H7 (cell line): ENCODE data around the gene CEPT1. TPM values are rescaled to one million over a fixed set of nuclear protein-coding genes. Genes with fewer than 3 reads are reported as not detected.

ENCODE experiments used
- DNase-seq: peaks from one replicate; pipeline ENCODE4 v3.0.0; 2012
- H3K27me3 ChIP-seq: 2 replicates; pipeline ENCODE4 v1.6.0; 2011; ENCODE audit warnings: mild to moderate bottlenecking, low read length; ENCODE audit not compliant: control insufficient read depth, insufficient read depth
- H3K36me3 ChIP-seq: replicated peaks from 2 replicates; pipeline ENCODE4 v1.5.1; 2011; ENCODE audit warnings: low read length; ENCODE audit not compliant: control insufficient read depth, insufficient read depth
- H3K4me3 ChIP-seq: 2 replicates; pipeline ENCODE4 v1.5.1; 2011; ENCODE audit warnings: low read depth, mild to moderate bottlenecking, control low read depth, low read length, moderate library complexity; ENCODE audit not compliant: insufficient read depth
- total RNA-seq: library from RNA; depleted of rRNA; stranded (reverse); fragments of >200 nt; shearing (Covaris generic); gene quantifications from 2 replicates; pipeline ENCODE4 v1.2.3, GENCODE V29; 2014

The CEPT1 gene
- total RNA-seq, 1 experiment from 2014 or later, result 20.1 TPM

DNA sequence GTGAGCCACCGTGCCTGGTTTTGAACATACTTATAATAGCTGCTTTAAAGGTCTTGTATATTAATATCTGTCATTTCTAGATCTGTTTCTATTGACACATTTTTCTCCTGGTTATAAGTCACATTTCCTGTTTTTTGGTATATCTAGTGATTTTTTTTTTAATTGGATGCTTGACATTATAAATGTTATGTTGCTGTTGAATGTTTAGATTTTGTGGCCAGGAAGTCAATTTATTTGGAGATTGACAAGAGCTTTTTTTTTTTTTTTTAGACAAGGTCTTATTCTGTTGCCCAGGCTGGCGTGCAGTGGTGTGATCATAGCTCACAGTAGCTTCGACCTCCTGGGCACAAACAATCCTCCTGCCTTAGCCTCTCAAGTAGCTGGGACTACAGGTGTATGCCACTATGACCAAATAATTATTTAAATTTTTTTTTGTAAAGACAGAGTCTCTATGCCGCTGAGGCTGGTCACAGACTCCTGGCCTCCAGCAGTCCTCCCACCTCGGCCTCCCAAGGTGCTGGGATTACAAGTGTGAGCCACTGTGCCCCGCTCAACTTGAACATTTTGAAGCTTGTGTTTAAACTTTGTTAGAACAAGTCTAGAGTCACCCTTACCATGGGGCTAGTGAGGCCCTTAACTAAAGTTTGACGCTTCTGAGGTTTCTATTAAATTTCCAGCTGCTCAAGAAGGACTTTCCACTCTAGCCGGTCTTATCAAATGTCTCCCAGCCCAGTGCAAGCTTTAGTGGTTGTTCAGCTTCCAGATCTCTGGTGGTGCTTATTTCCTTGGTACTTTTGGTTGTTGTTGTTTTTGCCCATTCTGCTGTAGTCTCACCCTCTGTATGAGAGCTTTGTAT lies 78.9 kb downstream of the CEPT1 start:
- no peak for DNase-seq
- no peaks in the 10 kb centered on the region for H3K27me3 ChIP-seq

DNA sequence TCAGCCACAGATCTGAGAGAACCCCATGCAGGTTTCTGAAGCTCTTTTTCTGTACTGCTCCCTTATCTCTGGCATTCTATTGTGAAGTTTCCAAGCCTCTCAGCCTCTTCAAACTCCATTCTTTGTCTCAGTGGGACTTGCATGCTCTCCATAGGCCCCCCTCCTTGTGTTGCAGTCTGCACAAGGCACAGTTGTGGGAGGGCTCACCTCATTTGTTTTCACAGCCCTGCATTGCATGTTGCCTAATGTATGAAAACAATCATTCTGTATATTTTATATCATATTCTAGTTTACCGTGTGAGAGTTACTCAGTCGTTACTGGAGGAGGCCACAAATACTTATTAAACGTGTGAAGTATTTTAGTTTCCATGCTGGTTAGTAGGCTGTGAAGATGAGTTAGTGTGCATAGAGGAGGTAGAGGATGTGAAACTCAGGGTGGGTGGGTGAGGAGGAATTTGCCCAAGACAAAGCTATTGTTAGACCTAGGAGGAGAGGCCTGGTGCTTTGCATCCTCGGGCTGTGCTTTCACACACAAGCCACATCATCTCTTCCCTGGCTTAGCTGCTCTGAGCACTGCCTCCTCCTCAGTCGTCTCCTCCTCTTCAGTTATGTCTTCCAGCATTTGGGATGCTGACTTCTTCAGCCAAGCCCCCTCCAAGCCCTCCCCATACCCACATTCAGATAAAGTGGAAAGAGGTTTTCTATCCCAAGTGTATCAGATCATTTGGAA lies 79.7 kb downstream of the CEPT1 start:
- DNase-seq, result no peak
- Histone ChIP-seq H3K27me3 (no peaks in the 10 kb centered on the region), H3K36me3 (no peaks in the 10 kb centered on the region), H3K4me3 (no peak overlapping the region)

More for the DNA sequence above, 78.9 kb downstream of the CEPT1 start:
- H3K4me3 ChIP-seq, result no peak overlapping the region
- no peaks in the 10 kb centered on the region for H3K36me3 ChIP-seq

DNA sequence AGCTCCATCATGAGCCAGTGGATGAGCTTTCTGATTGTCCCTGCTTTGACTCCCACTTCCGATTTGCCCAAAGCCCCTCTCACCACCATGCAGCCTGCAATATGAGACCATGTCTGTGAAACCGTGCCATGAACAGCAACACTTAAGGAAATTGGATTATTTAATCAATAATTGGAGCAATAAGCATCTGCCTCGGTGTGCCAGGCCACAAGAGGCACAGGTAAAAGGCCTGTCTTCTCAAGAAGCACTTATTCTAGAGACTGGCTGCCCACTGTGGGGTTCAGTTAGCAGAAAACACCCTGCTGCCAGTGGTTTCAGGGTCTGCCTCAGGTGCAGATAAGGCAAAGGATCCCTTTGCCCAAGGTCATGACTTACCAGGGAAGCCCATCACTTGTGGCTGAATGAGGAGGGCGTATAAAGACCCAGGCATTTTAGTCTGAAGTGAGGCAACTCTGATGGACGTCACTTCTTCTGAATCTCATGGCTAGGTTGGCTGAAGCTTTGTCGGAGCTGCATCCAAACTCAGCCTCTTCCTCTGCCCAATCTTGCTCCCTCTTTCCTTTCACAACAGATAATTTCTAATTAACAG lies 80.4 kb downstream of the CEPT1 start:
- no peak for DNase-seq
- H3K27me3 ChIP-seq, result no peaks in the 10 kb centered on the region
- no peaks in the 10 kb centered on the region for H3K36me3 ChIP-seq
- H3K4me3 ChIP-seq, result no peak overlapping the region

DNA sequence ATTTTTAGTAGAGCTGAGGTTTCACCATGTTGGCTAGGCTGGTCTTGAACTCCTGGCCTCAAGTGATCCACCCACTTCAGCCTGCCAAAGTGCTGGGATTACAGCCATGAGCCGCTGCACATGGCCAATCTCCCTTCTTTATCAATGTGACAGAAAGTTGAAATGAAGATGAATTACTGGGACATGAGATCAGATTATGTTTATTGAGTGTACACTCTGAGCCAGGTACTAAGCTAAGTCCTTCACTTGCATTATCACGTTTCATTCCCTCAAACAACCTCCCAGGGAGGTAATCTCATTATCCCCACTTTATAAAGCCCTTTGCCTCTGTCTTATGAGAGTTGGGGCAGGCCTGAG lies 81.2 kb downstream of the CEPT1 start:
- Histone ChIP-seq H3K36me3 (no peaks in the 10 kb centered on the region), H3K4me3 (no peak overlapping the region), H3K27me3 (no peaks in the 10 kb centered on the region)
- DNase-seq, result no peak

DNA sequence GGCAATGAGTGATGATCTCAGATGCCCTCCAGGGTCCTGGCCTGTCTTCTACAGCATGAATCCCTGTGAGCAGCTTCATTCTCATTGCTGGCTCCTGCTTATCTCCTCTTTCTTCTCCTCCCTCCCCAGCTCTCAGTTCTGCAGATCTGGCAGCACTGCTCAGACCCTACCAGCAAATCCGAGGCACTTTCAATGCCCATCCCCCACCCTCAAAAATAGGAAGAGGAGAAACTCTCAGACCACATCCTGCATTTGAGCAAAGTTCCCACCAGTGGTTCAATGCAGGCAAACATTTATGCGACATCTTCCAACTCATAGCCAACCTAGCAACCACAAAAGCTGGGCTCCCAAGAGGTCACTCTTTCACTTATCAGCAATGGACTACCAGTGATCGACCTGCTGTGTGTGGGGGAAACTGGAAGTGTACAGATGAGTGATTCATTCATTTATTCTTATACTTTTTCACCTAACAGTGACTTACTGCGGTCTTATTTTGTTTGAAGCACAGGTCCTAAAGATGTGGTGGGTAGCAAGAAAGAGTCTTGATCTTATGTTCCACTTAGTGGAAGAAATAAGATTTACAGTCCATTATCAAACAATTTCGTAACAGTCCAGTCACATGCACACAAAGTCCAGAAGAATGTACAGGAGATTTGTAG lies 81.7 kb downstream of the CEPT1 start:
- Histone ChIP-seq H3K36me3 (no peaks in the 10 kb centered on the region), H3K4me3 (no peak overlapping the region), H3K27me3 (peaks cover 2% of the 10 kb centered on the region; the same call in 1 of the 2 replicates)
- DNase-seq, result no peak

DNA sequence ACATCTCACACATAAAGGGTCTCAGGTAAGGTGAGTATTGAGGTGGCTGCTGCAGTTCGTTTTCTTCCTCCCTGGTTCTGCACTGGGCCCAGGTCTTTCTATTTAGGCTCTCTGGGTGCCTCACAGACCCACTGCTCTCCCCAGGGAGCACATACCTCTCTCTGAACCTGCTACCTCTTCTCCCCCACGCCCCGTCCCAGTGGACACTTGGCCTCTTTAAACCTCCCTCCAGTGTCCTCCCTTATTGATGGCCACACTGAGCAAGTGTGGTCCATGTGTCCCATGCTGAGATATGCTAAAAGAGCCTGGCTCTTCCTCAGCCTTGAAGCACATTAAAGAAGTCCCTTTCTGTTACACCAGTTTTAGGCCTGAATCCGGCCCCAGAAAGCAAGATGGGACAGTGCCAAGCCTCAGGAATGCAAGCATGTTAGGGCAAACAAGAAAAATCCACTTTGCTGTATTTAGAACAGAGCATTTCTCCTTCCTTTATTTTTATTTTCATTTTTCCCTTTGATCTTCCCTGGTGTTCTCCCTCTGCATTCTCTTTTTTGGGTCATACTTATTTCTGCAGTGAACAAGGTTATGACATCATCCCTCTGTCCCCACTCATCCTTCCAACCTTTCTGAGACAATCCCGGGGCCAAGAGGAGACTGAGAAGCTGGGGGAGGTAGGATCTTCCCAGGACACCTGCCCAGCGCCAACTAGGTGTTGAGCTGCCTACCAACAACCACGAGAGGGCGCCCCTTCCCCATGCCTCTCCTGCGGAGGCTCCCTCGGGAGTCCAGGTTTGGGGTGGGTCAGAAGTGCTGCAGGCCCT lies 82.5 kb downstream of the CEPT1 start:
- Histone ChIP-seq H3K36me3 (no peaks in the 10 kb centered on the region), H3K4me3 (no peak overlapping the region), H3K27me3 (peaks cover 3% of the 10 kb centered on the region; the same call in 1 of the 2 replicates)
- DNase-seq, result peak; percentile 91

DNA sequence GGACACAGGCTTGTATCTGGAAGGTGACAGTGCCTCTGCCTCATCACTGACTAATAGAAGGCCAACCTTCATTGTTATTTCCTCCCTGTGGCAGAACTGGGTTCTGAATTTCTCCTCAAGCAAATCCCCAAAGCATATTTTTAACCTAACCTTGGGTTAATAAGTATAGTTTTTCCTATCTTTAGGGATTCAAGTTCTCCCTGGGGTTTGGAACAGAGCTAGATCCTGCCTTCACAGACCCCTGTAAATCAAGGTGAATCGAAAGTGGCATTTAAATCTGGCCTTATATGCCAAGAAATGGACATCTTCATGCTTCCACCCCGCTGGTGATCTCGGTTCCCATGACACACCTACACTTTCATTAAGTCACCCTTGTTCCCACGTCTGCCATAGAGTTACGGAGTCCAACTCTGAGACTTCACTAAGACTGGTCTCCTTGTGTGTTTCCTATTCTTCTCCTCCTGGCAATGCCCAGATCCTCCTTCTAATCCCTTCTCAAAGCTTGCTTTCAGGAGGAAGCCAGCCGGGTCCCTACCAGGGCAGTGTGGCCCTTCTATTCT lies 83.2 kb downstream of the CEPT1 start:
- Histone ChIP-seq H3K27me3 (peaks cover 5% of the 10 kb centered on the region; the same call in 1 of the 2 replicates), H3K4me3 (no peak overlapping the region), H3K36me3 (no peaks in the 10 kb centered on the region)
- no peak for DNase-seq

DNA sequence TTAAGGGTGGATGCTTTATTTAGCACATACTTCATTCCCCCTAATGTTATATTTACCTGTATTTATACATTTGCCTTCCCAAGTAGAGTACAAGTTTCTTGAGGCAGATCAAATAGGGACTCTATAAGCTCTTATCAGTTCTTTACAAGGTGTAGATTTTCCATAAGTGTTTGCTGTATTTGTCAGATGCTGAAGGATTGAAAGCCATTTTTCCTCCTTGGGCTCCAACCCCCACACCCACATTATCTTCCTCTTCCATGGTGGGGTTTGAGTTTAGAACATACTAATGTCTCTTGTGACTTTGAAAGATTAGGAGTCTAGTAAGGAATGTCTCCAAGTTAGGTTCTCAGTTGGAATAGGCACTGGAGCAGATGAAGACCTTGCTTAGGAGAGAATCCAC lies 85.1 kb downstream of the CEPT1 start:
- Histone ChIP-seq H3K27me3 (peaks cover 6% of the 10 kb centered on the region; the same call in 1 of the 2 replicates), H3K36me3 (no peaks in the 10 kb centered on the region), H3K4me3 (no peak overlapping the region)
- no peak for DNase-seq

DNA sequence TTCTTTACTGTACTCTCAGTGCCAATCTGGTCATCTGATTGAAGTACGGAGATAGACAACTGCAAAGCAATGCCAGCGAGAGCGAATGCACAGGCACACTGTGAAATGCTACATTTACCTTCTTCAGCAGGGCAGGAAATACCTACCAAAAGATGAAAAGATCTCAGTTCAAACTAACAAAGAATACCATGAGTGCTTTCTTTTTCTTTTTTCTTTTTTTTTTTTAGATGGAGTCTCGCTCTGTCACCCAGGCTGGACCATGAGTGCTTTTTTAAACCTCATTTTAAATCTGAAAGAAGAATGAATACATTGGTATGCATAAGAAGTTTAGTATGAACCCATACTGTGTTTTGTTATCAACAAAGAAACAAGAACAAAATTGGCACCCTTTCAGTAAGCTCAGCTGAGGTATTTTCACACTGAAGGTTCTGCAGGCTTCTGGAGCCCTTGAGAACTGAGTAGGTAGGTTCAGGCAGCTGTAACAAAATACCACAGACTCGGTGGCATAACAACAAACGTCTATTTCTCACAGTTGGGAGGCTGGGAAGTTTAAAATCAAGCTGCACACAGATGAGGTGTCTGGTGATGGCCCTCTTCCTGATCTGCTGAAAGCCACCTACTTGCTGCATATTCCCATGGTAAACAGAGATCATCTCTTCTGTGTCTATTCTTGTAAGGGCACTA lies 85.8 kb downstream of the CEPT1 start:
- peaks cover 6% of the 10 kb centered on the region; the same call in 1 of the 2 replicates for H3K27me3 ChIP-seq
- no peak overlapping the region for H3K4me3 ChIP-seq
- H3K36me3 ChIP-seq, result no peaks in the 10 kb centered on the region
- DNase-seq, result no peak

DNA sequence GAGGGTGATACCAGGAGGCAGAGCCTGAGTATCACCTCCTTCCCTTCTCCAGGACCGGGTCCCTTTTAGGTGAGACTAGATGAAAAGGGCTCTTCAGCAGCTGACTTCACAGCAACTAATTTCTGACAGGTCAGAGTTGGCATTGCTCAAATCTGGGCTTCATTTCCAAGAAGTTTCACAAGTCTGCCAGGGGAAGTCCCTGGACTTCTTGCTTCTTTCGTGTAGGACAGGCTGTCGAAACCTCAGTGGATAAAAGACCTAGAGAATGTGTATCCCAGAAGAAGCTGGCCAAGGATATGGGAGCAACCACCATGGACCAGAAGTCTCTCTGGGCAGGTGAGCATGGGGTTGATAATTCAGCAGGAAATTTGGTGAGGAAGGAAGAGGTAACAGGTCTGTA lies 87.4 kb downstream of the CEPT1 start, which contains the start of gene CHI3L2:
CHI3L2 (plus strand) TSS at position 280 of the 400 bp plus-strand sequence; CDS start at position 297, 17 bp downstream.
- peaks cover 6% of the 10 kb centered on the region; the same call in 1 of the 2 replicates for H3K27me3 ChIP-seq
- H3K4me3 ChIP-seq, result no peak within 1 kb of the TSS
- H3K36me3 ChIP-seq, result no peaks in the 10 kb centered on the region
- DNase-seq, result no peak

DNA sequence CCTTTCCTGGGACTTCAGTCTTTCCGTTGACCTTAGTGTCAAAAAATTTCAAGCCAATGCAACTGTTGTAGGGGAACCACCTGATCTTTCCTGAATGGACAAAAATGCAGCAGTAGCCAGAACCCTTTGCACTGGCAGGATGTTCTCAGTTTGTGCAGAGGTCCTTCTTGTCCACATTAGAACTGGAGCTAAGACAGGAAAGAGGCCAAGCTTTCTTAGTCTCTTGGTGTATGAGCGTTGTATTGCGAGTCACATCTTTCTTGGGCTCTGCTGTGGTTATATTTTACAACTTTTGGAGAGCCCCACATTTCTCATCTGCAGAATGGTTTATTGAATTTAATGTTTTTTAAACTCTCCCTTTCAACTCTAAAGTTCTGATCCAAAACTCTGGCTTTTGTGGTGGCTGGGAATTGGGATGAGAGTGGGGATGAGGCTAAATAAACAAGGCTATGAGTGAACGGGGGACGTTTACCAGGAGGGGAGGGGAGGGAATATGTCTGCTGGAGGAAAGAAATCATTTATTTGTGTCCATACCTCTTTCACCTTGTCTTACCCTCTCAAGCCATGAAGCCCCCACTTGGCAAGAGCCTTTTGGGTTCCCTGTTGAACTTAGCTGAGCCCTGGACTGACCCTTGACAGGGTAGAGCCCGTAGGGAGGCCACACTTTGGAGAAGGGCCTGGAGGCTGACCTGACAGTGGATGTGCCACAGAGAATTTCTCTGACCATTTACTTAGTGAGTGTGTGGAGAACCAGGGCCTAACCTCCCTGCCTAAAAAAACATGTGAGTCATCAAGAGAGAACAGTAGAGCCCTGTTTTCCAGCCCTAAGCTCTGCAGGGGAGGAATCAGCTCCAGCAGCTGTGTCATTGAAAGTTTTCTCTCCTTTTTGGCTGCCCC lies 88.1 kb downstream of the CEPT1 start:
- DNase-seq, result no peak
- H3K27me3 ChIP-seq, result peaks cover 6% of the 10 kb centered on the region; the same call in 1 of the 2 replicates
- H3K36me3 ChIP-seq, result no peaks in the 10 kb centered on the region
- no peak overlapping the region for H3K4me3 ChIP-seq

DNA sequence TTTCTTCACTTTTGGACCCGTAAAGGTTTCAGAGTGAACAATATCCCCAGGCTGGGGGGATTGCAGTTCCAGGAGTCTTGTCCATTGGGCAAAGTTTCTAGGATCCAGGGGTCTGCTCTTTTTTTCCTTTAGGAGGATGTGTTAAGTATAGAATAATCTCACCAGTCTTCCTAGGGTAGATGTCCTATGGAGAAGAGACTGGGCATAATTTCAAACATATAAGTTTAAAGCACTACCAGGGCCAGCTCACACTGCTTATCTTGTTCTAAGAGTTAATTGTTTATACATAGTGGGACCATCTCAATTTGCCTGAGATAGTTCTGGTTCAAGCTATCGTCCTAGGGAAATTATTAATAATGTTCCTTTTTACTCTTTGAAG lies 88.7 kb downstream of the CEPT1 start:
- DNase-seq, result no peak
- Histone ChIP-seq H3K36me3 (no peaks in the 10 kb centered on the region), H3K27me3 (peaks cover 6% of the 10 kb centered on the region; the same call in 1 of the 2 replicates), H3K4me3 (no peak overlapping the region)
